Right atrium auricular region (tissue), 2 donors: ENCODE data around the gene HYI. TPM values are rescaled to one million over a fixed set of nuclear protein-coding genes. Genes with fewer than 3 reads are reported as not detected.

Source experiments
- DNase-seq: peaks from one replicate; pipeline ENCODE4 v3.0.0-alpha.2; 2019; ENCODE audit warnings: low spot score
- H3K27ac ChIP-seq, 2 donors: fragments of 200-600 bp; sonication (generic); 1 replicate in 1 of 2; 2 replicates in 1 of 2; pipeline ENCODE4 v1.5.1; 2016 to 2019
- H3K27me3 ChIP-seq, 2 donors: fragments of 200-600 bp; sonication (generic); one replicate each; pipeline versions ENCODE4 v1.5.1 to v1.6.0; 2017 to 2019
- H3K36me3 ChIP-seq: fragments of 200-600 bp; sonication (generic); one replicate; pipeline ENCODE4 v1.5.1; 2016
- H3K4me1 ChIP-seq, 2 donors: fragments of 200-600 bp; sonication (generic); one replicate each; pipeline versions ENCODE4 v1.5.1 to v1.6.0; 2017 to 2019
- H3K4me3 ChIP-seq, 2 donors: fragments of 200-600 bp; sonication (generic); 1 replicate in 1 of 2; 2 replicates in 1 of 2; pipeline ENCODE4 v1.5.1; 2017 to 2019; ENCODE audit warnings: mild to moderate bottlenecking in 1 of 2, moderate library complexity in 1 of 2
- H3K9me3 ChIP-seq, 2 donors: fragments of 200-600 bp; sonication (generic); one replicate each; pipeline ENCODE4 v1.5.1; 2019
- CTCF ChIP-seq, 2 donors: fragments of 200-600 bp; sonication (generic); IDR thresholded peaks; one replicate each; pipeline ENCODE4 v1.5.1; 2019; ENCODE audit warnings: antibody characterized with exemption in 2 of 2
- total RNA-seq, 2 donors: library from RNA; depleted of rRNA; stranded (reverse); fragments of >200 nt; gene quantifications; one replicate each; pipeline ENCODE4 v1.1.0, GENCODE V29; 2016

Gene HYI
- total RNA-seq, 2 donors from 2014 or later = 17.3 to 23.0 TPM

DNA sequence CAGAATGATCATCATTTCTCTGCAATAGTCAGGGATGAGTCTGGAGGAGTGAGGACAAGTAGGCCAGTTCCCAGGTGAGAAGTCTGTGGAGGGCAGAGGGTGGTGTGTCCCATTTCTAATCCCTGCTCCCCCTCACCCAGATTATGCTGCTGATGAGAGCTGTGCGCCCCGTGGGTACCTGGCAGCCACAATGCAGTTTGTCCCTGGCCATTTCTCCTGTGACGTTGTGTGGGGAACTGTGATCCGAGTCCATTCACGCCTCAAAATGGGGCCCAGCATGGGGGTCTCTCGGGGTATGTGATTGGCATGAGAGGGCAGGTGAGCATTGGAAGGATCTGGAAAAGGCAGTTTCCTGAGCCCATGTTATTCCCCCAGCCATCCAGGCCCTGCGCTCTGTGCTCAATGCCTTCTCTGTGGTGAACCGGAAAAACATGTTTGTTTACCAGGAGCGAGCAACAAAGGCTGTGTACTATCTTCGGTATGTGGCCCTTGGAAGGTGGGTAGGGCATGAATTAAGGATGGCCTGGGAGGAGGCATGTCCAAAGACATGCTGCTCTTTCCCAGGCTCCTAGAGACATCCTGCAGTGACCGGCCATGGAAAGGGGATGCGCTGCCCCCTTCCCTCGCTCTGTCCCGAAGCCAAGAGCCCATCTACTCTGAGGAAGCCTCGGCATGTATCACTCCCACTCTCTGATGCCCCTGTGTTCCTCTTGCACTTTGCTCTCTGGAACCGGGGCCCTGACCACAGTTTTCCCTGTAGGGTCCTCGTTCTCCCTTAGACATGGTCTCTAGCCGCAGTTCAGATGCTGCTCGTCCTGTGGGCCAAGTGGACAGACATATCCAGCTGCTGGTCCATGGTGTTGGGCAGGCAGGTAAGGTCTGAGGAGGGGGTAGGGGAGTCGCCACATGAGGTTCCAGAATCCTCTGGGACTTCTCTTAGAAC, 16.4 kb downstream of the HYI start:
- Histone ChIP-seq H3K4me3 (no peak overlapping the region), H3K36me3 (peaks cover 69% of the 10 kb centered on the region), H3K4me1 (peaks cover 0 to 13% of the 10 kb centered on the region in 2 donors), H3K9me3 (no peaks in the 10 kb centered on the region), H3K27me3 (no peaks in the 10 kb centered on the region), H3K27ac (no peak overlapping the region)
- no peak for DNase-seq
- TF ChIP-seq CTCF (IDR thresholded peaks at IDR 0.05) = no peak

DNA sequence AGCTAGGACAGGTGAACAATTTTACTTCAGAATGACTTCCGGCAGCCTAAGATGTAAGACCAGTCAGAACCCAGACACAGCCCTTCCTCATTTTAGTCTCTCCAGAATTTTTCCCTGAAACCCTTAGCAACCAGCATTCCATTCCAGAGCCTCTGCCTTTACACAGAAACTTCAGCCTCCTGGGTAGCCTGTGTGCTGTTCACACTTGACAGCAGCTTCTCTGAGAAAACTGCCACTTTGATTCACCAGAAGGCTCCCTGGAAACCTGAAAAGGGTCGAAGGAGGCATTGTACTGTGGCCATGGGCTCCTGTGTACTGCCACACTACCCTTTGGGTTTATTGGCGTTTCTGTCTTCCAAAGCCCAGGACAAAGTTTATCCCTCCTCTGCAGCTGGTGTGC, 17.4 kb downstream of the HYI start:
- no peak for TF ChIP-seq CTCF (IDR thresholded peaks at IDR 0.05)
- H3K27me3 ChIP-seq = no peaks in the 10 kb centered on the region
- no peak overlapping the region for H3K4me3 ChIP-seq
- peaks cover 69% of the 10 kb centered on the region for H3K36me3 ChIP-seq
- peaks cover 0 to 13% of the 10 kb centered on the region in 2 donors for H3K4me1 ChIP-seq
- no peak overlapping the region for H3K27ac ChIP-seq
- no peaks in the 10 kb centered on the region for H3K9me3 ChIP-seq
- DNase-seq = no peak

- H3K4me1 ChIP-seq = peaks cover 0 to 13% of the 10 kb centered on the region in 2 donors
- H3K27me3 ChIP-seq = no peaks in the 10 kb centered on the region
- peak; percentile 79 for DNase-seq
- TF ChIP-seq CTCF (IDR thresholded peaks at IDR 0.05) = no peak
- H3K36me3 ChIP-seq = peaks cover 69% of the 10 kb centered on the region
- H3K27ac ChIP-seq = peak overlapping the region; percentile 15 to 44
- H3K9me3 ChIP-seq = no peaks in the 10 kb centered on the region
- H3K4me3 ChIP-seq = no peak overlapping the region
Measured at GRCh38 chr1:43435146-43436145, 18.3 kb downstream of the HYI start.

GRCh38 chr1:43434256-43434655, 19.5 kb downstream of the HYI start:
- no peak for DNase-seq
- Histone ChIP-seq H3K9me3 (no peaks in the 10 kb centered on the region), H3K27ac (no peak overlapping the region), H3K4me3 (no peak overlapping the region), H3K36me3 (peaks cover 69% of the 10 kb centered on the region), H3K4me1 (peaks cover 0 to 13% of the 10 kb centered on the region in 2 donors), H3K27me3 (no peaks in the 10 kb centered on the region)
- no peak for TF ChIP-seq CTCF (IDR thresholded peaks at IDR 0.05)

DNA sequence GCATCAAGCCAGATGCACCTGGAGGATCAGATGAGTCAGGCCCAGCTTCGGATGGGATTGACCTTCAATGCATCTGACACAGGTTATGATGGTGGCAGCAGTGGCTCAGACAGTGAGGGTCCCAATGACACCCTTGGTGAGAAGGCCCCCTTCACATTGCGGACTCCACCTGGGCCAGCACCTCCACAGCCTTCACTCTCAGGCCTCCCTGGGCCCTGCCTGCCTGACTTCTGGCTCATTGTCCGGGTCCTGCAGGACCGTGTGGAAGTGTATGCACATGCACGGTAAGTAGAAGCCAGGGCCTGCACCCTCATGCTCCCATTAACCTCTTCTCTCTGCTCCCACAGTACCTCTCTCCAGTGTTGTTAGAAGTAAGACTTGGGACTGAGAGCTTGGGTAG, 20.8 kb downstream of the HYI start:
- Histone ChIP-seq H3K27me3 (no peaks in the 10 kb centered on the region), H3K36me3 (peaks cover 72% of the 10 kb centered on the region), H3K4me3 (no peak overlapping the region), H3K27ac (no peak overlapping the region), H3K9me3 (no peaks in the 10 kb centered on the region), H3K4me1 (peaks cover 0 to 13% of the 10 kb centered on the region in 2 donors)
- DNase-seq = no peak
- no peak for TF ChIP-seq CTCF (IDR thresholded peaks at IDR 0.05)
